Measurements from ENCODE around the gene FRMD4A.

FRMD4A gene

DNA sequence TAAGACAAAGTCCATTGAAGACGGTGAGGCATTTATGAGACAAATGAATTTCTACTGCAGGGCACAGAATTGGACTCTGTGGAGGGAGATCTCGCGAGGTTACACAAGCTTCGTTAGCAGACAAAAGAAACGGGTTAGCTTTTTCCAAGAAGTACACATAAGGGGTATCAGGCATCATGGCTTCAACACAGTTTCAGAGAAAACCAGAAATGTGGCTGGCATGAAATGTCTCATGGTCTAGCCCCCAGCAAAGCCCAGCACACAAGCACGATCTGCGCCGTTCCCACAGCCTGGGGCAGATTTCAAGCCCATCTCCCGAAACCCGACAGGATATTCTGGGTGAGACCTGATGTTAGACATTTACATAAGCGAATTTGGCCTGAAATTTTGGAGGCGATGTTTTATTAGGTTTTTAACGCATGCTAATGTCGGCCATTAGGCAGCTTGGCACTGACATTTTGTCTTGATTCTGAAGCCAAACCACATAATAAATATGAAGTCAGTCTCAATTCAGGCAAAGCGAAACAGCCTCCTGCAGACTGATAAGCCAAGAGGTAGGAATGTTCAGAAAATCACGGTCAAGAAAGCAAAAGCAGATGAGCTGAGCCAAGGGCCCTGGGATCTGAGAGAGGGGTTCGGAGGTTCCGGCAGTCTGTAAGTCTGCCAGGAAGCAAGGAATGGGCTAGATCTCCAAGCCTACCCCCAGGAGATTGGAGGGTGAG lies 503.5 kb downstream of the FRMD4A start:
- DNase-seq: no peak
- H3K4me3 Mint-ChIP-seq: no peak overlapping the region
- H3K4me1 Mint-ChIP-seq (ENCODE audit: low read depth): peaks cover 8% of the 10 kb centered on the region
- no peaks in the 10 kb centered on the region for H3K27me3 Mint-ChIP-seq
- H3K27ac Mint-ChIP-seq: no peak overlapping the region
- H3K36me3 Mint-ChIP-seq (ENCODE audit: low read depth): no peaks in the 10 kb centered on the region
- no peaks in the 10 kb centered on the region for H3K9me3 Mint-ChIP-seq

DNA sequence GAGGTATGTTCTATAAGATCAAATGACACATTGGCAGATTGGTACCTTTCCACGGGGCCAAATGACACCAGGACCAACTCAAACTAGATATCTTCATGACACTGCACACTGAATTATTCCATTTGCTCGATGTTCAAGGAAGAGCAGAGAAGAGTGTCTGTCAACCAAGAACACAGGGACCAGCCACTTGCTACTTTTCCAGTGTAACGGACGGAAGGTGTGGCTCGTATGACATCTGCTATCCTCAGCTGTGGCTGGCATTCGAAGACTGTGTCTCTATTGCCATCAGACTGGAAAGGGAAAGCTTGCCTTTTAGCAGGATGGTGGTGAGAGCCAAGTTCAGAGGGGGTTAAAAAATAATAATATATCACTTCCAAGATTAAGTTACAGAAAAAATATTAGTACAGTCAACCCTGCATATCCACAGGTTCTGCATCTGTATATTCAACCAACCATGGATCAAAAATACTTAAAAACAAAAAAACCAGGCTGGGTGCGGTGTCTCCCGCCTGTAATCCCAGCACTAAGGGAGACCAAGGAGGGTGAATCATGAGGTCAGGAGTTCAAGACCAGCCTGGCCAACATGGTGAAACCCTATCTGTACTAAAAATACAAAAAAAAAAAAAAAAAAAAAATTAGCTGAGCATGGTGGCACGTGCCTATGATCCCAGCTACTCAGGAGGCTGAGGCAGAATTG lies 506.9 kb downstream of the FRMD4A start:
- Mint-ChIP-seq H3K27ac (no peak overlapping the region), H3K9me3 (no peaks in the 10 kb centered on the region), H3K4me1 (ENCODE audit: low read depth) (peaks cover 11% of the 10 kb centered on the region), H3K27me3 (peaks cover 3% of the 10 kb centered on the region), H3K36me3 (ENCODE audit: low read depth) (no peaks in the 10 kb centered on the region), H3K4me3 (no peak overlapping the region)
- DNase-seq: no peak

DNA sequence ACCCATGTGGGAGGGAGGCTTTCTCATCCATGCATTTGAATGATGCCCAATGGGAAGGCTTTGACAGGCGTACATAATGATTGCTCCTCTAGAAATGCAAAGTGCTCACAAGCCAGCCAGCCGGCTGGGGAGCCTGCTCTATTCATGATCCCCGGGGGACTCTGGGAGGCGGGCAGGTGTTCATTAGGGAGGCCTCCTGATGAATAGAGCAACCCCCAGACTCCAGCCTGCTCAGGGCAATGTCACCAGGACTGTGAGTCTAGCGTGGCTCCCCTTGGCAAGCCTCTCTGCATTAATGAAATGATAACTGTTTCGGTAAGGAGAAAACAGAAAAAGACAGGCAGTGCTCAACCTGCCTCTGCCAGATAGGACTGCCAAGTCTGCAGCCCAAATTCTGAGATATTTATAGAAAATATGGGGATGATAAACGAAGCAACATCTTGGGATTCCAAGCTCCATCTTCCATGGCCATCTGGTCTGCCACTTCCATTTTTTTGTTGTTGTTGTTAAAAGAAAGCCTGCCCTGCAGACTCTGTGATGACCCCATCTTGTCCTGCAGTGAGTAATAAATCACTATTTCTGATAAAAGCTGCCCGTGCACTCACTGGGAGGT lies 507.5 kb downstream of the FRMD4A start:
- Mint-ChIP-seq H3K27me3 (peaks cover 3% of the 10 kb centered on the region), H3K4me1 (ENCODE audit: low read depth) (peaks cover 11% of the 10 kb centered on the region), H3K9me3 (no peaks in the 10 kb centered on the region), H3K27ac (no peak overlapping the region), H3K36me3 (ENCODE audit: low read depth) (no peaks in the 10 kb centered on the region), H3K4me3 (no peak overlapping the region)
- no peak for DNase-seq

DNA sequence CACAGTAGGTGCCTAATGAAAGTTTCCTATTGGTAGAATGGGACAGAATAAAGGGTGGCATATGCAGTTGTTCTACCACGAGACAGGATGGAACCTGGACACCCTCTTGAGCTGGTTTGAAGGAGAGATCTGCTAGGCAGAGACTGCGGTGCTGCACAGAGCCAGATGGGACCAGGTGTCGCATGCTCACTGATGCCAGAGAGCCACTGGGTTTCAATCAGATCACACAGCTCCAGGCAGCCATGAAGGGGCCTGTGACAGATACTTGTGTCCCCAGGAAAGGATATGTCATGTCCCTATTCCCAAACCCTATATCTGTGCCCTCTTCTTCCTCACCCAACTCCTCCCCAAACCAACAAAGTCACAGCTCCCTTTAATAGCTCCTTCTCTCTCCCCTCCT lies 508.2 kb downstream of the FRMD4A start:
- no peak overlapping the region for H3K4me3 Mint-ChIP-seq
- H3K36me3 Mint-ChIP-seq (ENCODE audit: low read depth): no peaks in the 10 kb centered on the region
- H3K27me3 Mint-ChIP-seq: peaks cover 3% of the 10 kb centered on the region
- peaks cover 11% of the 10 kb centered on the region for H3K4me1 Mint-ChIP-seq (ENCODE audit: low read depth)
- peaks cover 4% of the 10 kb centered on the region for H3K9me3 Mint-ChIP-seq
- H3K27ac Mint-ChIP-seq: no peak overlapping the region
- no peak for DNase-seq

DNA sequence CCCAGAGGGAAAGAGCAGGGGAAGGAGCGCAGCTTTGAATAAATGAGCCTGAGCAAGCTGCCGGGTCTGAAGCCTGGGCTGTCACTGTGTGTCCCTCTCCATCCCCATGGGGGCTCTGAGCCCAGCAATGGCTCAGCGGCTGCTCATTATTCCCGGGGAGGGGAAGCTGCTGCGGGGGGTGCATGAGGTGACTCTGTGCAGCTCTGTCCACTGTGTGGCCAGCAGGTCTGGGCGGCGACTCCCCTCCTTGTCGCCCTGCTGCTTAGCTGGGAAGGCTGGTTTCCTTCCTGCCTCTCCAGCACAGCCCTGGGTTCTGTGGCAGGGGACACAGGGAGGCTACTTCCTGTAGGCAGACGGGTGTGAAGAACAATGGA lies 509.8 kb downstream of the FRMD4A start:
- Mint-ChIP-seq H3K4me1 (ENCODE audit: low read depth) (peaks cover 11% of the 10 kb centered on the region), H3K9me3 (peaks cover 11% of the 10 kb centered on the region), H3K27me3 (peaks cover 3% of the 10 kb centered on the region), H3K4me3 (no peak overlapping the region), H3K36me3 (ENCODE audit: low read depth) (no peaks in the 10 kb centered on the region), H3K27ac (no peak overlapping the region)
- DNase-seq: no peak

DNA sequence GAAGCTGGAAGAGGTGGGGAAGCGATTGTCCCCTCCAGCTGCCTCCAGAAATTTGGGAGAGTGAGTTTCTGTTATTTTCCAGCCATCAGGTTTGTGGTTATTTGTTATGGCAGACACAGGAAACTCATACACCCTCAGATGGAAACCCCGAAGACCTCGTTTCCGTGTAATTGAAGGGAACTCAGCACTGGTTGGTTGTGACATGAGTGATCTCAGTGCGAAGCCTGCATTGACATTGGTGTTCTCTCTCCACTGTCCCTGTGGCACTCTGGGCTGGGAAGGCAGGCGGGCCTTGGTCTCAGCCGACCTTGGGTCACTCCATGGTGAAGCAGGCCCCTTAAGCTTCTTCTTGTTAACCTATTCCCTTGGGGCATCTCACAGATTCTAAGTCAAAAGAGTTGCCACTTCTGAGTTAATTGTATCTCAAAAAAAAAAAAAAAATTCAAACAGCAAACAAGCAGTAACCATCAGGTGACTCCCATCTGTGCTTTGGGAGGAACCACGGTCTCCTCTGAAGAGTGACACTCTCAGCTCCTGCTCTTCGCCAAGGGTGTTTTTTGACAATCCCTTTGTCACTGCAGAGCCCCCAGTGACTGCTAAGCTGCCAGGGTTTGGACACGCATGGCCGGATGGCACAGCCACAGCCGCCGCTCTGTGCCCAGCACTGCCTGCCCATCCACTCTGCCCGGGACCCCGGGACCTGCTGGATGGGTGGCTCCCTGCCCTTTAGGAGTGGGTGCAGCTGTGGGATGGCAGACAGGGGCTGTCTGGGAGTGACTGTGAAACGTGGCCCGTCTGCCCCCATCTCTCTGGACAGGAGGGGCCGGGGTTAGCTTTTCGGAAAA lies 510.4 kb downstream of the FRMD4A start:
- Mint-ChIP-seq H3K27me3 (peaks cover 3% of the 10 kb centered on the region), H3K27ac (no peak overlapping the region), H3K36me3 (ENCODE audit: low read depth) (no peaks in the 10 kb centered on the region), H3K4me1 (ENCODE audit: low read depth) (peaks cover 11% of the 10 kb centered on the region), H3K4me3 (no peak overlapping the region), H3K9me3 (peaks cover 11% of the 10 kb centered on the region)
- DNase-seq: no peak

DNA sequence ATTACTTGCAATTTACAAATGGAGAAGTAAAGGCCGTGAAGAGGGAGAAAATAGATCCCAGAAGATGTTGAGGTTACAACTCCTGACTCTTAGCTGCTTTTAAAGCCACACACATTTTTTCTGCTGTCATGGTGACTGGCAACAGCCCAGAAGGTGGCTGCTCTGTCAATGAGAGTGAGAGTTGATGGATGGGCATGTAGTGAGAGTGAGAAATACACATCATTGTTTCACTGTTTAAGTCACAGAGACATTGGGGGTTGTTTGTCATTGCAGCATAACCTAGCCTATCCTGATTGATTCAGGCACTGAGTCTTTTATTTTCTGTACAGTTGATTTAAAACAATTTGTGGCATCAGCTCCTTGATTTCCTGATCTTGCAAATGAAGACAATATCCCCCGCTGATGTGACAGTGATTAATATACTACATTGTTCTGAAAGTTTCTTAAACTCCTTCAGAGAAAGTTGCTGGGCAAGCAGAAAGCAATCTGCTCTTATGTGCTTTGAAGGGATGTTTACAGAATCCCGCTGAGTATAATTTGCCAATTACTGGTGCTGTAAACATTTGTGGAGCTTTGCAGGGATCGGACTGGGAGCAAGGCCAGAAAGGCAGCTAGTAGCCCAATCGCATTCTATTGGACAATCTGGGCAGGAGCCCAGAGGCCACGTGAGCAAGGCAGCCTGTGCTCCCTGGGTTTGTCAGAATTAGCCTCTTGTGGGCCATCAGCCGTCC lies 514.4 kb downstream of the FRMD4A start:
- no peak for DNase-seq
- H3K4me3 Mint-ChIP-seq: no peak overlapping the region
- peaks cover 11% of the 10 kb centered on the region for H3K9me3 Mint-ChIP-seq
- H3K27me3 Mint-ChIP-seq: peaks cover 1% of the 10 kb centered on the region
- no peak overlapping the region for H3K27ac Mint-ChIP-seq
- H3K36me3 Mint-ChIP-seq (ENCODE audit: low read depth): no peaks in the 10 kb centered on the region
- H3K4me1 Mint-ChIP-seq (ENCODE audit: low read depth): peaks cover 11% of the 10 kb centered on the region

DNA sequence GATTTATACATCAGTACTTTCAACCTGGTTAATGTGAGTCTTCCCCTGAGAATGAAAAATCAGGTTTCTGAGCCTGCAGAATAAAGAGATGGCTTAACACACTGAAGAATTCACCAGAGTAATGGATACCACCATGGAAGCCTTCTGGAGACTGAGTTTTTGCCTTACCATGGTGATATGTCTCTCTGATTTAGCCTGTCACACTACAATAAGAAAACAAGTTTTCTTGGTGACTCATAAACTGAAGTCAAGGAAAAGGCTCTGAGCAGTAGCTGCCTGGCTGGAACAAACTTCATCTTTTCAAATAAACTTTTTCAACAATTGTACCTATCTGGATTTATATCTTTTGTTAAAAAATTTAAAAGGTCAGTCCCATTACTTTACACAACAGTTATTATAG lies 515.0 kb downstream of the FRMD4A start:
- H3K36me3 Mint-ChIP-seq (ENCODE audit: low read depth): no peaks in the 10 kb centered on the region
- peaks cover 11% of the 10 kb centered on the region for H3K9me3 Mint-ChIP-seq
- H3K27ac Mint-ChIP-seq: no peak overlapping the region
- DNase-seq: no peak
- H3K4me1 Mint-ChIP-seq (ENCODE audit: low read depth): peaks cover 7% of the 10 kb centered on the region
- no peaks in the 10 kb centered on the region for H3K27me3 Mint-ChIP-seq
- H3K4me3 Mint-ChIP-seq: no peak overlapping the region

DNA sequence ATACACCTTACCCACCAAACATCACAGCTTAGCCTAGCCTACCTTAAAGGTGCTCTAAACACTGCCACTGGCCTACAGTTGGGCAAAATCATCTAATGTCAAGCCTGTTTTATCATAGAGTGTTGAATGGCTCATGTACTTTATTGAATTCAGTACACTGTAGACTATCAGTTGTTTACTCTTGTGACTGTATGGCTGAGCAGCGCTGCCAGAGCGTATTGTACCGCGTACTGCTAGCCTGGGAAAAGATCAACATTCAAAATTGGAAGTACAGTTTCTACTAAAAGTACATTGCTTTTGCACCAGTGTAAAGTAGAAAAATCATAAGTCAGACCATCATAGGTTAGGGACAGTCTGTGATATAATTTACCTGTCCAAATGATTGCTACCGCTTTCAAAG lies 517.2 kb downstream of the FRMD4A start:
- no peak overlapping the region for H3K4me3 Mint-ChIP-seq
- no peak for DNase-seq
- H3K27ac Mint-ChIP-seq: no peak overlapping the region
- H3K9me3 Mint-ChIP-seq: peaks cover 11% of the 10 kb centered on the region
- peaks cover 2% of the 10 kb centered on the region for H3K4me1 Mint-ChIP-seq (ENCODE audit: low read depth)
- H3K36me3 Mint-ChIP-seq (ENCODE audit: low read depth): no peaks in the 10 kb centered on the region
- no peaks in the 10 kb centered on the region for H3K27me3 Mint-ChIP-seq

DNA sequence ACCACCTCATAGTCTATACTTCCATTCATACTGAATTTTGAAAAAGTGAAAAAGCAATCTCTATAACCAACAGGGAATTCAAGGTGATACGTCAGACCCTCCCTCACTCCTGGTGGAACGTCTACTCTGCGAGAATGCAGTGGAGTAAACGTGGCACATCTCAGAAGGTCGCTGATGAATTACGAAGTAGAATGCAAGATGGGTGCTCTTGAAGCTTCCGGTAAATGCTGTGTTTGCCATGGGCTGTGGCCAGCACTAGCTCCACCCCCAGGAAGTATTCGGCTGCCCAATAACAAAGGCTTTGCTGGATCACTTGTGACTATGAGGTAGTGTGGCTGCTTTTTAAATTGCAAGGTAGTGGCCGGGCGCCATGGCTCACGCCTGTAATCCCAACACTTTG lies 517.9 kb downstream of the FRMD4A start:
- Mint-ChIP-seq H3K4me1 (ENCODE audit: low read depth) (peaks cover 2% of the 10 kb centered on the region), H3K4me3 (no peak overlapping the region), H3K27me3 (no peaks in the 10 kb centered on the region), H3K27ac (no peak overlapping the region), H3K9me3 (peaks cover 11% of the 10 kb centered on the region), H3K36me3 (ENCODE audit: low read depth) (no peaks in the 10 kb centered on the region)
- no peak for DNase-seq

DNA sequence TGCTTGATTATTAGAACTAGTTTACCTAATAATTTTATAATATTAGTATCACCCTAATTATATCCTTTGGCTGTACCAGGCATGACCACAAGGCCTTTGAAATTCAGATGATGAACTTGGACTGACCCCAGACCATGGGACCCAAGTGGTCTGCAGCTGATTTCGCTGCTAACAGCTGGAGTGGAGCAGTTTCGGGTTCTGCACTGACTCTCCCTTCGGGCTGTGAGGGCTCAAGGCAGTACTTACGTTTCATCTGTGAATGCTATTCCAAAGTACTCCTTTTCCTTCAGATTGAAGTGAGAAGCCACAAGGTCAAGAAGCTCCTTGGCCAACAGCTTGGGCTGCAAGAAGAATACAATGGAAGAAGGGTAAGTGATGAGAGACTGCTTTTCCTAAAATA lies 520.2 kb downstream of the FRMD4A start:
- no peak overlapping the region for H3K4me3 Mint-ChIP-seq
- DNase-seq: no peak
- H3K9me3 Mint-ChIP-seq: no peaks in the 10 kb centered on the region
- no peak overlapping the region for H3K27ac Mint-ChIP-seq
- H3K27me3 Mint-ChIP-seq: no peaks in the 10 kb centered on the region
- H3K36me3 Mint-ChIP-seq (ENCODE audit: low read depth): no peaks in the 10 kb centered on the region
- H3K4me1 Mint-ChIP-seq (ENCODE audit: low read depth): peaks cover 7% of the 10 kb centered on the region

DNA sequence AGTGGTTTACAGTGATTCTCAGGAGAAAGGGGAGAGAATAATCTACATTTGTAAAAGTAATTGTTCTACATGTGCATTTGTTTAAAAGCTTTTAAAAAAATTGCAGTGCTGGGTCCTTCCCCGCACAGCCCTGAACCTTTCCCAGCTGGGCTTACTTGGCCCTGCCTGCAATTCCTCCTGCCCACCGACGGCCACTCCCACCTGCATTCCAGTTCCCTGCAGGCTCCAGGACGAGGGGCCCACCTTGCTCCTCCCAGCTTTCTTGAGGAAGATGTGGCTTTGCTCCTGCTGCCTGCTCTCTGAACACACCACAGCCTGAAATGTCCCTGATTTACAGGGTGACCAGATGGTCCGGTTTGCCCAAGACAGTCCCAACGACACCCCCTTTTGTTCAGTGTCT lies 521.3 kb downstream of the FRMD4A start:
- H3K27ac Mint-ChIP-seq: no peak overlapping the region
- peaks cover 7% of the 10 kb centered on the region for H3K4me1 Mint-ChIP-seq (ENCODE audit: low read depth)
- no peak overlapping the region for H3K4me3 Mint-ChIP-seq
- no peak for DNase-seq
- H3K27me3 Mint-ChIP-seq: no peaks in the 10 kb centered on the region
- no peaks in the 10 kb centered on the region for H3K9me3 Mint-ChIP-seq
- no peaks in the 10 kb centered on the region for H3K36me3 Mint-ChIP-seq (ENCODE audit: low read depth)

DNA sequence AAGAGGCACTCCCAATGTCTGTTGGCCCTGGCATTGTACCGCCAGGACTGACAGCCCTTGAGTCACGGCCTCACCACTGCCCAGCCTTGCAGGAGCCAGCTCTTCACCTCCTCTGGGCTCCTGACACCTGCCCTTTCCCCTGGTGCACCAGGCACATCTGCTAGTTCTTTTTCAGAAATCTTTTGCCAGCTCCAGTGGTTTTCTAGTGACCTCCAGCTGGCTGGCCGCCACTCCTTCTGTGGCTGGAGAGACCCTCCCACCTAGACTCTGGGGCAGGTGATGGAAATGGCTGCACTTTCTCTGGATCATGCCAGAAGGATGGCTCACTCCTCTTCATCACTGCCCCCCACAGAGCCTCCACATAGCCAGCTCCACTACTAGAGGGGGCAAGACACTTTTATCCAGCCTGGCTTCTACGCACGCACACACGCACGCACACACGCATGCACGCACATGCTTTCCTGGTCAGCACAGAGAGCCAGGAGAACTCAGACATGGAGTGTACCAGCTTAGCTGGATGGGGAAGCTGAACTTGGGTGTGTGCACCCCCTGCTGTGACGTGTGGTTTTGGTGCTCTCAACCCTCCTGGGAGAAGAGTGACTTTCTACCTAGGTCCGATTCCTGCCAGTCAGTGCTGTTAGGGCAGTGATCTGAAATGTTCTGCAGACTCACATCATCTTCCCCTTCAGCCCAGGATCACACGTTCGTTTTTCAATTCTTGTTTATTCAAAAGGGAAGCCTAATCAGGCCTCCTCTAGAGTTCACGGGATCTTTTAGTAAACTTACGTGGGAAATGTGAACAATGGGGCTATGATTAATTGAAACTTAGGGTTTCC lies 522.0 kb downstream of the FRMD4A start:
- no peak overlapping the region for H3K4me3 Mint-ChIP-seq
- H3K27me3 Mint-ChIP-seq: no peaks in the 10 kb centered on the region
- no peaks in the 10 kb centered on the region for H3K9me3 Mint-ChIP-seq
- no peak for DNase-seq
- H3K27ac Mint-ChIP-seq: no peak overlapping the region
- no peaks in the 10 kb centered on the region for H3K36me3 Mint-ChIP-seq (ENCODE audit: low read depth)
- H3K4me1 Mint-ChIP-seq (ENCODE audit: low read depth): peaks cover 7% of the 10 kb centered on the region

All from activated T-cell treated with anti-CD3 and anti-CD28 coated beads, Interleukin-2, amount 50 U/mL, for 24 hours (primary cell).